SK-N-SH (cell line): ENCODE results near the gene SETD4. TPM values are rescaled to one million over a fixed set of nuclear protein-coding genes. Genes with fewer than 3 reads are reported as not detected.

Experiments
- CTCF ChIA-PET: fragments of 300-600, 350-600 bp; formaldehyde crosslinking; extraction: SDS; loops from one replicate; lab custom pipeline; 2021; lab: Yijun Ruan, JAX
- POLR2A ChIA-PET: fragments of 350-600 bp; sonication (Branson Sonifier 250); formaldehyde crosslinking; extraction: SDS; loops from one replicate; lab custom pipeline; 2020; ENCODE audit warnings: antibody characterized with exemption, inconsistent platforms; lab: Yijun Ruan, JAX
- DNase-seq: peaks from one replicate; pipeline ENCODE4 v3.0.0; 2012
- H2AFZ ChIP-seq: fragments of 200-600 bp; sonication (generic); 2 replicates; pipeline ENCODE4 v1.8.1; 2016; ENCODE audit warnings: antibody characterized with exemption, mild to moderate bottlenecking, low read depth
- H3F3A ChIP-seq: fragments of 200-600 bp; sonication (generic); replicated peaks from 2 replicates; pipeline ENCODE3; 2016; ENCODE audit warnings: antibody characterized with exemption, mild to moderate bottlenecking; ENCODE audit not compliant: insufficient read depth
- H3K27ac ChIP-seq, 2 experiments: fragments of 200-500 bp in 1 of 2; fragments of 200-600 bp in 1 of 2; sonication (Bioruptor generic) in 1 of 2; sonication (generic), shearing (Covaris generic) in 1 of 2; 2 replicates each; pipeline versions ENCODE4 v1.5.1 to v1.6.1; 2014 to 2016; ENCODE audit warnings: low read depth in 2 of 2, inconsistent platforms in 1 of 2, low read length in 1 of 2, mild to moderate bottlenecking in 1 of 2, mixed read lengths in 1 of 2
- H3K27me3 ChIP-seq: fragments of 200-600 bp; sonication (generic), shearing (Covaris generic); 2 replicates; pipeline ENCODE4 v1.6.1; 2016; ENCODE audit warnings: mixed run types; ENCODE audit not compliant: insufficient read depth
- H3K36me3 ChIP-seq, 2 experiments: fragments of 200-500 bp in 1 of 2; fragments of 200-600 bp in 1 of 2; sonication (Bioruptor generic) in 1 of 2; sonication (generic) in 1 of 2; replicated peaks in 1 of 2; 2 replicates each; pipeline versions ENCODE3 to v1.5.1; 2014 to 2016; ENCODE audit warnings: low read length in 1 of 2, mild to moderate bottlenecking in 1 of 2; ENCODE audit not compliant: insufficient read depth in 2 of 2, control insufficient read depth in 1 of 2
- H3K4me1 ChIP-seq, 2 experiments: fragments of 200-500 bp in 1 of 2; fragments of 200-600 bp in 1 of 2; sonication (Bioruptor generic) in 1 of 2; sonication (generic), shearing (Covaris generic) in 1 of 2; 2 replicates each; pipeline versions ENCODE4 v1.5.1 to v1.6.1; 2014 to 2016; ENCODE audit warnings: low read depth in 1 of 2, low read length in 1 of 2, mixed run types in 1 of 2; ENCODE audit not compliant: insufficient read depth in 2 of 2, control insufficient read depth in 1 of 2
- H3K4me2 ChIP-seq: fragments of 200-600 bp; sonication (generic), shearing (Covaris generic); 2 replicates; pipeline ENCODE4 v1.6.1; 2017; ENCODE audit warnings: mixed run types
- H3K4me3 ChIP-seq, 2 experiments: fragments of 200-500 bp in 1 of 2; fragments of 200-600 bp in 1 of 2; sonication (Bioruptor generic) in 1 of 2; sonication (generic), shearing (Covaris generic) in 1 of 2; 2 replicates each; pipeline versions ENCODE4 v1.5.1 to v1.8.1; 2014 to 2016; ENCODE audit warnings: low read depth in 2 of 2, inconsistent platforms in 1 of 2, low read length in 1 of 2, mild to moderate bottlenecking in 1 of 2, mixed read lengths in 1 of 2, moderate library complexity in 1 of 2
- H3K79me2 ChIP-seq: fragments of 200-600 bp; sonication (generic); 2 replicates; pipeline ENCODE4 v1.8.1; 2017; ENCODE audit warnings: mild to moderate bottlenecking; ENCODE audit not compliant: insufficient read depth
- H3K9ac ChIP-seq: fragments of 200-600 bp; sonication (generic); 2 replicates; pipeline ENCODE4 v1.6.1; 2017; ENCODE audit warnings: mixed run types
- H3K9me2 ChIP-seq: fragments of 200-600 bp; sonication (generic); 2 replicates; pipeline ENCODE4 v1.6.1; 2017; ENCODE audit warnings: mixed run types
- H3K9me3 ChIP-seq: fragments of 200-600 bp; sonication (generic); 2 replicates; pipeline ENCODE4 v1.6.1; 2017; ENCODE audit warnings: mixed run types, mild to moderate bottlenecking, moderate library complexity
- H4K20me1 ChIP-seq: fragments of 200-600 bp; sonication (generic); 2 replicates; pipeline ENCODE4 v1.6.1; 2017; ENCODE audit warnings: mild to moderate bottlenecking, mixed run types; ENCODE audit not compliant: insufficient read depth
- GABPA ChIP-seq: IDR thresholded peaks from 2 replicates; pipeline ENCODE4 v1.4.0; 2012; ENCODE audit warnings: low read depth, mild to moderate bottlenecking
- GATA2 ChIP-seq: sonication (generic); formaldehyde crosslinking; IDR thresholded peaks from 2 replicates; pipeline ENCODE4 v1.5.0; 2020; ENCODE audit warnings: mild to moderate bottlenecking, missing genetic modification reagents
- JUND ChIP-seq: IDR thresholded peaks from 2 replicates; pipeline ENCODE4 v1.4.0; 2012
- MXI1 ChIP-seq: IDR thresholded peaks from 2 replicates; pipeline ENCODE4 v1.6.1; 2012; ENCODE audit warnings: mild to moderate bottlenecking, low read depth, low read length, improper control_type of control experiment
- SIN3A ChIP-seq: IDR thresholded peaks from 2 replicates; pipeline ENCODE4 v1.6.1; 2012; ENCODE audit warnings: low read depth, mild to moderate bottlenecking, low read length, moderate library complexity, borderline replicate concordance
- SMC3 ChIP-seq: IDR thresholded peaks from 2 replicates; pipeline ENCODE4 v1.6.1; 2012; ENCODE audit warnings: low read depth, low read length, improper control_type of control experiment
- WGBS: methylation state at CpG from one replicate; pipeline ENCODE4 v1.1.6; 2017; ENCODE audit warnings: low lambda C conversion rate; 5-methylcytosine and 5-hydroxymethylcytosine counted together
- polyA plus RNA-seq, 3 experiments: library from polyadenylated mRNA; depleted of rRNA; stranded (reverse); fragments of >200 nt; gene quantifications; 2 replicates each; pipeline ENCODE4 v1.2.3, GENCODE V29; 2012
- TF ChIP-seq, protein P1 (sequence below): IDR thresholded peaks from 2 replicates; pipeline ENCODE4 v1.4.0; 2012; ENCODE audit warnings: low read depth, borderline replicate concordance
- TF ChIP-seq, protein P2 (sequence below): IDR thresholded peaks from 2 replicates; pipeline ENCODE4 v1.4.0; 2012; ENCODE audit warnings: low read depth
- TF ChIP-seq, protein P3 (sequence below): IDR thresholded peaks from 2 replicates; pipeline ENCODE4 v1.4.0; 2012; ENCODE audit warnings: low read depth, borderline replicate concordance

SETD4 gene
- polyA plus RNA-seq, 1 of the 3 experiments (the other 2 are of a cell fraction): 15.9 TPM

DNA sequence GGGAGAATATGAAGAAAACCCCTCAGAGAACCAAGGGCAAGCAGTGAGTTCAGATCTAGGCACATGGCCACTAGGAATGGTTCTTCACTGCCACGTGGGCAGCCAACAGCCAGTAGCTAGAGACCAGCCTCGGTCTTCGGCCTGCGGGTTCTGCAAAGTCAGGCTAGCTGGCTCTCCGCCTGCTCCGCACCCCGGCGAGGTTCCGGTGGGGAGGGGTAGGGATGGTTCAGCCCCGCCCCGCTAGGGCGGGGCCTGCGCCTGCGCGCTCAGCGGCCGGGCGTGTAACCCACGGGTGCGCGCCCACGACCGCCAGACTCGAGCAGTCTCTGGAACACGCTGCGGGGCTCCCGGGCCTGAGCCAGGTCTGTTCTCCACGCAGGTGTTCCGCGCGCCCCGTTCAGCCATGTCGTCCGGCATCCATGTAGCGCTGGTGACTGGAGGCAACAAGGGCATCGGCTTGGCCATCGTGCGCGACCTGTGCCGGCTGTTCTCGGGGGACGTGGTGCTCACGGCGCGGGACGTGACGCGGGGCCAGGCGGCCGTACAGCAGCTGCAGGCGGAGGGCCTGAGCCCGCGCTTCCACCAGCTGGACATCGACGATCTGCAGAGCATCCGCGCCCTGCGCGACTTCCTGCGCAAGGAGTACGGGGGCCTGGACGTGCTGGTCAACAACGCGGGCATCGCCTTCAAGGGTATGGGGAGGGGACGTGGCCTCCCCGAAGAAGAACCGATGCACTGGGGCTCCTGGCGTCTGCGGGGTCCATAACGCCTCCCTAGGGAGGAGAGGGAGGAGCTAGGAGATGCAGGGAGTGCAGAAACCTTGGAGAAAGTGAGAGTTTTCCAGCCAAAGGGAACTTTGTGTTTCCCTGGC is 9.6 kb upstream of the SETD4 start, which contains the start of gene CBR1 (continued):
- TF ChIP-seq SMC3 (no peak), JUND (no peak), MXI1 (peak; percentile 86), GATA2 (CRISPR knock-in tag) (no peak), SIN3A (no peak), GABPA (no peak)
- TF ChIP-seq, protein P1, sequence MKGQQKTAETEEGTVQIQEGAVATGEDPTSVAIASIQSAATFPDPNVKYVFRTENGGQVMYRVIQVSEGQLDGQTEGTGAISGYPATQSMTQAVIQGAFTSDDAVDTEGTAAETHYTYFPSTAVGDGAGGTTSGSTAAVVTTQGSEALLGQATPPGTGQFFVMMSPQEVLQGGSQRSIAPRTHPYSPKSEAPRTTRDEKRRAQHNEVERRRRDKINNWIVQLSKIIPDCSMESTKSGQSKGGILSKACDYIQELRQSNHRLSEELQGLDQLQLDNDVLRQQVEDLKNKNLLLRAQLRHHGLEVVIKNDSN: peak; percentile 93
- TF ChIP-seq, protein P2, sequence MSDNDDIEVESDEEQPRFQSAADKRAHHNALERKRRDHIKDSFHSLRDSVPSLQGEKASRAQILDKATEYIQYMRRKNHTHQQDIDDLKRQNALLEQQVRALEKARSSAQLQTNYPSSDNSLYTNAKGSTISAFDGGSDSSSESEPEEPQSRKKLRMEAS: peak; percentile 95
- TF ChIP-seq, protein P3, sequence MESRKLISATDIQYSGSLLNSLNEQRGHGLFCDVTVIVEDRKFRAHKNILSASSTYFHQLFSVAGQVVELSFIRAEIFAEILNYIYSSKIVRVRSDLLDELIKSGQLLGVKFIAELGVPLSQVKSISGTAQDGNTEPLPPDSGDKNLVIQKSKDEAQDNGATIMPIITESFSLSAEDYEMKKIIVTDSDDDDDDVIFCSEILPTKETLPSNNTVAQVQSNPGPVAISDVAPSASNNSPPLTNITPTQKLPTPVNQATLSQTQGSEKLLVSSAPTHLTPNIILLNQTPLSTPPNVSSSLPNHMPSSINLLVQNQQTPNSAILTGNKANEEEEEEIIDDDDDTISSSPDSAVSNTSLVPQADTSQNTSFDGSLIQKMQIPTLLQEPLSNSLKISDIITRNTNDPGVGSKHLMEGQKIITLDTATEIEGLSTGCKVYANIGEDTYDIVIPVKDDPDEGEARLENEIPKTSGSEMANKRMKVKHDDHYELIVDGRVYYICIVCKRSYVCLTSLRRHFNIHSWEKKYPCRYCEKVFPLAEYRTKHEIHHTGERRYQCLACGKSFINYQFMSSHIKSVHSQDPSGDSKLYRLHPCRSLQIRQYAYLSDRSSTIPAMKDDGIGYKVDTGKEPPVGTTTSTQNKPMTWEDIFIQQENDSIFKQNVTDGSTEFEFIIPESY: no peak

DNA sequence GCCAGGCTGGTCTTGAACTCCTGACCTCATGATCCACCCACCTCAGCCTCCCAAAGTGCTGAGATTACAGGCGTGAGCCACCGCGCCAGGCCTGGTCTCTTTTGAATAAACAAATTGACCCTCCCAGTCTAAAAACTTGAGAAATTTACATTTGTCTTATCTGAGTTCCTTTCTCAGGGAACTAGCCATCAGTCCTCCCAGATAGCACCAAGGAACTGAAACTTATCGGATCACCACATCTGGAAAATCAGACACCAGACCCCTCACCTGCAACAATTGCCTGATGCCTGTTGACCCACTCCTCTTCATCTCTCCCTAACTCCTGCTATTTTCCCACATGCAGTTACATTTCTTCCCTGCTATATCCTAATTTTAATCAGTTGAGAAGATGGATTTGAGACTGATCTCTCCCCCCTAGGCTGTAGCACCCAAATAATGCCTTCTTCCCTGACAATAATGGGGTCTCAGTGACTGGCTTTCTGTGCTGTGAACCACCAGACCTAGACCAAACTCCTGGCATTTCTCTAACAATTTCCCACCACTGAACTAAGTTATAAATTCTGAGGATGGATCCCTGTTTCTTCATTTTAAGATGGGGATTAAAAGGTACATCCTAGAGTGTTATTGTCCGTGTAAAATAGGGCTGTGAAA is 8.5 kb upstream of the SETD4 start:
- no peak overlapping the region; a peak in 1 of 4 replicates for H3K4me3 ChIP-seq
- no peaks in the 10 kb centered on the region for H3F3A ChIP-seq
- no peaks in the 10 kb centered on the region for H3K27me3 ChIP-seq
- H3K36me3 ChIP-seq: peaks cover 8 to 14% of the 10 kb centered on the region in 2 experiments
- no peak overlapping the region for H3K4me2 ChIP-seq
- H3K9me3 ChIP-seq: no peaks in the 10 kb centered on the region
- peaks cover 5 to 19% of the 10 kb centered on the region in 2 experiments; a peak in 3 of 4 replicates for H3K4me1 ChIP-seq
- H3K9ac ChIP-seq: no peak overlapping the region
- peaks cover 10% of the 10 kb centered on the region; the same call in 1 of the 2 replicates for H3K79me2 ChIP-seq
- TF ChIP-seq SMC3: no peak
- TF ChIP-seq, protein P2: no peak
- 93% methylated on average over 5 of the region's 5 CpGs for WGBS
- no peak for DNase-seq
- no peaks in the 10 kb centered on the region for H3K9me2 ChIP-seq
- CTCF ChIA-PET: interaction anchor here (2.0 to 2.6 kb wide), 2 partner anchors 33 to 44 kb away, joined by 8 to 16 read pairs; no protein-coding TSS in a partner anchor
- peak overlapping the region; percentile 59 to 85; a peak in 3 of 4 replicates for H3K27ac ChIP-seq
- POLR2A ChIA-PET: interaction anchor here (0.6 to 1.9 kb wide), 5 partner anchors 9 to 33 kb away, joined by 3 to 33 read pairs (median 4); partner anchors contain the start of gene SETD4
- 0 out of 2 replicates have a peak overlapping the region, but pooled peaks have one; percentile 93 for H2AFZ ChIP-seq
- no peaks in the 10 kb centered on the region for H4K20me1 ChIP-seq
